ENCODE measurements around the gene ZNF649. TPM values are rescaled to one million over a fixed set of nuclear protein-coding genes. Genes with fewer than 3 reads are reported as not detected.

The ZNF649 gene
- 5.4 TPM for polyA plus RNA-seq (2012; ENCODE audit: insufficient read depth, insufficient read length, low read depth)

GRCh38 chr19:51904331-51905165 lies at the start of gene ZNF649:
ZNF649 (minus strand) TSS chr19:51905017; CDS start chr19:51900107, 4,910 bp downstream.
- no peak for TF ChIP-seq CTCF (IDR thresholded peaks at IDR 0.05; ENCODE audit: low read depth, low read length)
- H3K9me3 ChIP-seq: peaks cover 5% of the 10 kb centered on the region

GRCh38 chr19:51948975-51949374 lies 44.2 kb upstream of the ZNF649 start:
- Histone ChIP-seq H3K36me3 (peaks cover 7% of the 10 kb centered on the region), H3K4me1 (no peaks in the 10 kb centered on the region), H3K27me3 (no peaks in the 10 kb centered on the region), H3K9me3 (peaks cover 12% of the 10 kb centered on the region), H3K4me3 (ENCODE audit: low read depth, low read length) (peak overlapping the region; percentile 36)
- TF ChIP-seq CTCF (IDR thresholded peaks at IDR 0.05; ENCODE audit: low read depth, low read length): no peak
- peak; percentile 61 for DNase-seq

More at GRCh38 chr19:51904331-51905165, at the start of gene ZNF649:
- no peaks in the 10 kb centered on the region for H3K27me3 ChIP-seq
- peak; percentile 83 for DNase-seq
- H3K4me3 ChIP-seq (ENCODE audit: low read depth, low read length): peak within 1 kb of the TSS; percentile 83
- H3K36me3 ChIP-seq: peaks cover 18% of the 10 kb centered on the region
- H3K4me1 ChIP-seq: no peaks in the 10 kb centered on the region; the same call in 1 of the 2 replicates

- Histone ChIP-seq H3K4me1 (no peaks in the 10 kb centered on the region), H3K36me3 (peaks cover 21% of the 10 kb centered on the region)
These were observed 41.8 kb upstream of the ZNF649 start for GRCh38 chr19:51946602-51947001.

GRCh38 chr19:51944798-51945552 lies 40.2 kb upstream of the ZNF649 start:
- peaks cover 28% of the 10 kb centered on the region for H3K36me3 ChIP-seq
- H3K9me3 ChIP-seq: peaks cover 12% of the 10 kb centered on the region
- H3K4me1 ChIP-seq: no peaks in the 10 kb centered on the region
- no peak for DNase-seq
- no peak for TF ChIP-seq CTCF (IDR thresholded peaks at IDR 0.05; ENCODE audit: low read depth, low read length)
- no peaks in the 10 kb centered on the region for H3K27me3 ChIP-seq
- H3K4me3 ChIP-seq (ENCODE audit: low read depth, low read length): no peak overlapping the region

More at GRCh38 chr19:51946602-51947001, 41.8 kb upstream of the ZNF649 start:
- Histone ChIP-seq H3K27me3 (no peaks in the 10 kb centered on the region), H3K4me3 (ENCODE audit: low read depth, low read length) (no peak overlapping the region), H3K9me3 (peaks cover 12% of the 10 kb centered on the region)
- TF ChIP-seq CTCF (IDR thresholded peaks at IDR 0.05; ENCODE audit: low read depth, low read length): no peak
- DNase-seq: no peak

GRCh38 chr19:51938936-51939335 lies 34.1 kb upstream of the ZNF649 start:
- no peaks in the 10 kb centered on the region for H3K27me3 ChIP-seq
- DNase-seq: no peak
- H3K9me3 ChIP-seq: no peaks in the 10 kb centered on the region; the same call in 1 of the 2 replicates
- no peak overlapping the region for H3K4me3 ChIP-seq (ENCODE audit: low read depth, low read length)
- no peak for TF ChIP-seq CTCF (IDR thresholded peaks at IDR 0.05; ENCODE audit: low read depth, low read length)
- H3K36me3 ChIP-seq: peaks cover 21% of the 10 kb centered on the region
- H3K4me1 ChIP-seq: no peaks in the 10 kb centered on the region

Measured in BE2C (cell line).